Cardiac fibroblast (primary cell): Measurements from ENCODE around the gene ZC3H13.

Experiments
- DNase-seq, 2 donors: peaks; one replicate each; pipeline versions ENCODE4 v3.0.0 to v3.0.0-alpha.2; 2010; ENCODE audit warnings: low read depth in 2 of 2
- H3K4me3 ChIP-seq, 2 donors: replicated peaks in 1 of 2; 1 replicate in 1 of 2; 2 replicates in 1 of 2; pipeline ENCODE4 v1.5.1; 2011; ENCODE audit warnings: low read depth in 2 of 2, low read length in 2 of 2, mild to moderate bottlenecking in 2 of 2, moderate library complexity in 1 of 2
- TF ChIP-seq, protein P1 (sequence below): IDR thresholded peaks from one replicate; pipeline ENCODE4 v1.5.1; 2011; ENCODE audit warnings: low read depth, mild to moderate bottlenecking, low read length, inconsistent platforms

Gene ZC3H13

DNA sequence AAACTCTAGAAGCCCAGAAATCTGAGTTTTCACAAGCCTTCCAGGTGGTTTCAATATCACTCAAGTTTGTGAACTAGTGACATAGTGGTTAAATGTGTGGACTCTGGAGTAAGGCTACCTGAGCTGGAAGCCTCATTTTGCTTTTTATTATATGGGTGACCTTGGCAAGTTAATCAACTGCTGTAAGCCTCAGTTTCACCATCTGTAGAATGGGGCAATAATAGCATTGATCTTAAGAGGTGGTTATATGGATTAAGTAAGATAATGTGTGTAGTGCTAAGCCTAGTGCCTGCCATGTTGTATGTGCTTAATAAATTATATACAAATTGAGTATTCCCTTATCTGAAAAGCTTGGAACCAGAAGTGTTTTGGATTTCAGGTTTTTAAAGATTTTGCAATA, 135.5 kb downstream of the ZC3H13 start:
- TF ChIP-seq, protein P1, sequence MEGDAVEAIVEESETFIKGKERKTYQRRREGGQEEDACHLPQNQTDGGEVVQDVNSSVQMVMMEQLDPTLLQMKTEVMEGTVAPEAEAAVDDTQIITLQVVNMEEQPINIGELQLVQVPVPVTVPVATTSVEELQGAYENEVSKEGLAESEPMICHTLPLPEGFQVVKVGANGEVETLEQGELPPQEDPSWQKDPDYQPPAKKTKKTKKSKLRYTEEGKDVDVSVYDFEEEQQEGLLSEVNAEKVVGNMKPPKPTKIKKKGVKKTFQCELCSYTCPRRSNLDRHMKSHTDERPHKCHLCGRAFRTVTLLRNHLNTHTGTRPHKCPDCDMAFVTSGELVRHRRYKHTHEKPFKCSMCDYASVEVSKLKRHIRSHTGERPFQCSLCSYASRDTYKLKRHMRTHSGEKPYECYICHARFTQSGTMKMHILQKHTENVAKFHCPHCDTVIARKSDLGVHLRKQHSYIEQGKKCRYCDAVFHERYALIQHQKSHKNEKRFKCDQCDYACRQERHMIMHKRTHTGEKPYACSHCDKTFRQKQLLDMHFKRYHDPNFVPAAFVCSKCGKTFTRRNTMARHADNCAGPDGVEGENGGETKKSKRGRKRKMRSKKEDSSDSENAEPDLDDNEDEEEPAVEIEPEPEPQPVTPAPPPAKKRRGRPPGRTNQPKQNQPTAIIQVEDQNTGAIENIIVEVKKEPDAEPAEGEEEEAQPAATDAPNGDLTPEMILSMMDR = no peak
- no peak overlapping the region for H3K4me3 ChIP-seq
- no peak for DNase-seq

DNA sequence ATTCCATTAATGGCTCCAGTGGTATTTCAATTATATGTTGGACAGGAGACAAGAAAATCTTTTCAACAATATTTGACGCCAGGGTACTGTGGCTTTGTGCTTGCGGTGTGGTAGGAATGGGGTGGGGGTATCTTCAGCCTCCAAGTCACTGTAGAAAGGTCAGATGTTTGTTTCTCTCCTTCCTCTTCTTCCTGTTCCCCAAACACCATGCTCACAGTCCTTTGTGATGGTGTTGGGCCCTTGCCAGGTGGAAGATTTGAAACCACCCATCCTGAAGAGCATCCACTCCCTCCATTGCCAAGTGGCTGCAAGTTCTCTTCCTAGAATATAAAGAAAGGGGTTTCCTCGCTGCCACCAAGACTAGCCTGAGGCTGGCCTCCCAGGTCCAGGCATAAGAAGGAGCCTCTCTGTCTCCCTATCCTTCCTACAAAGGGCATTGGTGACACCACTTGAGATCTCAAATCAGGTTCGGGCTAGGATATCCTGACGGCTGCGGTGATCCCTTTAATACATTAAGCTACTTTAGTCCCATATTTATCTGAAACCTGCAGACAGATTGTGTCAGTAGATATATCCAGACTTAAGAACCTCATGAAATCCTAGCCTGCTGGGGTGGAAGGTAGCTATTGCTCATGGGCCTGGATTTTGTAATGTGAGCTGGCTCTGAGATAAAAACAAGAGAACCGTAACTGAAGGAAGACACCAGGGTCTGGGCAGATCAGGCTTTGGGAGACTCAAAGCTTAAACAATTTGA, 136.7 kb downstream of the ZC3H13 start:
- no peak for DNase-seq
- H3K4me3 ChIP-seq = no peak overlapping the region

DNA sequence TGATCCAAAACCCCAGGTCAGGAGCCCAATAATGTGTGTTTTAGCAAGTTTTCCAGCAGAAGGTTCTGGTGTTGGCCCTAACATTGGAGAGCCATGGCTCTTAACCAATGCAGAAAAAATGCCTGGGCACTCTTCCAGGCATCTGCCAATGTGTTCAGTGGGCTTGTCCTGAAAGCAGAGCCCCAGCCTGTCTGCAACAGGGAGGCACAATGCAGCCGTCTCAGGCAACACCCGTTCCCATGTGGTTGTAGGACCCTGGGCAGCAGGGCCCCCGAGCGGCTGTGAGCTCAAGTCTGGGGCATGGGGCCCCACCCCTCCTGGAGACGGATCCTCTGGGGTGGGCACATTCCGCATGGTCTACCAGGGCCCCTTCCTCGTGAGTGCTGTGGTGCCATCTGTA, 142.9 kb downstream of the ZC3H13 start:
- peak in 1 of 2 donors; percentile 3 for DNase-seq
- TF ChIP-seq, protein P1 = no peak
- no peak overlapping the region for H3K4me3 ChIP-seq

More for the DNA sequence above, 136.7 kb downstream of the ZC3H13 start:
- TF ChIP-seq, protein P1 = no peak

DNA sequence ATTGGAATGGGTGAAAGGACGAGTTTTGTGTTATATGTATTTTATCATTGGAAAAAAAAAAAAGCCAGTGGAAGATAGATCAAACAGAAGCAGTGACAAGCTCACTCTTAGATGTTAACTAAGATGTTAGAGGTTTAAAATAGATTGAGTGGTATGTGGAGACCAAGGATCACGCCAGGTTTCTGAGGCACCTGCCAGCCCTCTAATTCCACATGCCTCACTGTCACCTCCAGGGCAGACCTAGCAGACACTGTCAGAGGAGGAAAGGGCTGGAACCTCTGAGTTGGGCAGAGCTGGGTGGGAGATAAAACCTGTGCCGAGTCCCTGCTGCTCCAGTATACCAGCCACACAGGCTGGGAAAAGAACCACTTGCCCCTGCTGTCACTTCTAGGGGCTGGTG, 143.5 kb downstream of the ZC3H13 start:
- no peak overlapping the region for H3K4me3 ChIP-seq
- no peak for DNase-seq
- TF ChIP-seq, protein P1 = no peak

DNA sequence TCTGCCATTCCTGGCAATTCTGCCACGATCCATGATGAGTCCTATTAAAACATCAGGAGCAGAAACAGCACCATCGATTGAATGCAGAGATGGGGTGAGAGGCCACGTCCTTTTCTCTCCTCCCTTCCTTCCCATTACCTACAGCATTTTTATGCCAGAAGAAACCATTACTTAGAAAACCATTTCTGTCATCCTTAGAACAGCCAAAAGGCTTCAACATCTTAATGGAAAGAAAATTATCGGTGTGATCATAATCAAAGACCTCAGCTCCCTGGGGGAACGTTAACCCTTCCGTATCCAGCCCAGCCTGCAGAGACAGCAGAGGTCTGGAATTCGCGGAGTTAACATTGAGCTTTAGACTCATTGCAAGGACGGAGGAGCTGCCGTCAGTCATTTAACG, 145.0 kb downstream of the ZC3H13 start:
- DNase-seq = no peak
- H3K4me3 ChIP-seq = no peak overlapping the region
- TF ChIP-seq, protein P1 = no peak
